Posterior cingulate gyrus (tissue), 11 donors: ENCODE measurements around the gene CAMK2N2.
"Not testable (repeated sequence)": the region's sequence is repeated elsewhere in the genome, so short reads cannot be mapped to it uniquely, and the experiment has no call there.

Experiments used
- DNase-seq, 10 donors: peaks; one replicate each; pipeline versions ENCODE4 v3.0.0 to v3.0.0-alpha.2; 2020 to 2021; ENCODE audit warnings: mixed read lengths in 3 of 10
- intact Hi-C: fragments of 100-400 bp; cut with DNase I; formaldehyde crosslinking; loops from one replicate; pipeline ENCODE4 v1.15.1; 2023

Gene CAMK2N2

GRCh38 chr3:184275961-184276910 lies 14.9 kb upstream of the CAMK2N2 start, which contains the start of gene ECE2:
ECE2 (plus strand) TSS chr3:184276022; CDS start chr3:184276154, 132 bp downstream.
- peak in 1 of 10 donors; percentile 84 for DNase-seq
- intact Hi-C loops: no loop called here

- peak in 1 of 10 donors; percentile 72 for DNase-seq
- intact Hi-C loops: no loop called here
These were observed 14.0 kb upstream of the CAMK2N2 start for GRCh38 chr3:184275381-184275701.

GRCh38 chr3:184272269-184272668 lies 10.9 kb upstream of the CAMK2N2 start:
- no peak for DNase-seq
- intact Hi-C loops: no loop called here

- intact Hi-C loops, DNase-seq: not testable (repeated sequence)
These were observed 5.9 kb upstream of the CAMK2N2 start for GRCh38 chr3:184267249-184267648.

- no peak for DNase-seq
- intact Hi-C loops: no loop called here
These were observed 1.4 kb upstream of the CAMK2N2 start for GRCh38 chr3:184262764-184263179.

- intact Hi-C loops: no loop called here
- DNase-seq: peak in 2 of 10 donors; percentile 35 to 83
These were observed 756 bp upstream of the CAMK2N2 start for GRCh38 chr3:184261854-184262763.

- peak in 1 of 10 donors; percentile 20 for DNase-seq
- intact Hi-C loops: no loop called here
These were observed 556 bp downstream of the CAMK2N2 start for GRCh38 chr3:184260724-184261269.

GRCh38 chr3:184259878-184260723 lies 1.3 kb downstream of the CAMK2N2 start:
- intact Hi-C loops: loop anchor here (10.0 kb wide), 1 partner anchor 365 kb away; no protein-coding TSS in a partner anchor
- DNase-seq: peak in 4 of 10 donors; percentile 31 to 90 (median 52)

- DNase-seq: no peak
- intact Hi-C loops: loop anchor here (10.0 kb wide), 1 partner anchor 365 kb away; no protein-coding TSS in a partner anchor
These were observed 1.9 kb downstream of the CAMK2N2 start for GRCh38 chr3:184259396-184259877.

- no peak for DNase-seq
- intact Hi-C loops: loop anchor here (10.0 kb wide), 1 partner anchor 364 kb away; no protein-coding TSS in a partner anchor
These were observed 2.4 kb downstream of the CAMK2N2 start for GRCh38 chr3:184258926-184259325.

GRCh38 chr3:184257083-184257915 lies 4.1 kb downstream of the CAMK2N2 start:
- DNase-seq: peak in 4 of 10 donors; percentile 36 to 87 (median 63)
- intact Hi-C loops: loop anchor here (10.0 kb wide), 1 partner anchor 362 kb away; no protein-coding TSS in a partner anchor

GRCh38 chr3:184255291-184256039 lies 5.9 kb downstream of the CAMK2N2 start:
- intact Hi-C loops: loop anchor here (10.0 kb wide), 1 partner anchor 361 kb away; no protein-coding TSS in a partner anchor
- DNase-seq: no peak

GRCh38 chr3:184250167-184250828 lies 11.1 kb downstream of the CAMK2N2 start:
- intact Hi-C loops: loop anchor here (5.0 to 10.0 kb wide), 2 partner anchors 37 to 355 kb away; no protein-coding TSS in a partner anchor
- peak in 7 of 10 donors; percentile 76 to 95 (median 83) for DNase-seq

GRCh38 chr3:184249412-184250166 lies 11.8 kb downstream of the CAMK2N2 start, which contains the start of gene EEF1AKMT4:
EEF1AKMT4 (plus strand) TSS chr3:184249672; CDS start chr3:184249695, 23 bp downstream.
- peak; percentile 88 to 99 (median 93) for DNase-seq
- intact Hi-C loops: loop anchor here (2.0 to 10.0 kb wide), 4 partner anchors 38 to 355 kb away; partner anchors contain the start of genes ABCF3 and EIF2B5
